ENCODE data around the gene SLC4A11.

SLC4A11 gene

DNA sequence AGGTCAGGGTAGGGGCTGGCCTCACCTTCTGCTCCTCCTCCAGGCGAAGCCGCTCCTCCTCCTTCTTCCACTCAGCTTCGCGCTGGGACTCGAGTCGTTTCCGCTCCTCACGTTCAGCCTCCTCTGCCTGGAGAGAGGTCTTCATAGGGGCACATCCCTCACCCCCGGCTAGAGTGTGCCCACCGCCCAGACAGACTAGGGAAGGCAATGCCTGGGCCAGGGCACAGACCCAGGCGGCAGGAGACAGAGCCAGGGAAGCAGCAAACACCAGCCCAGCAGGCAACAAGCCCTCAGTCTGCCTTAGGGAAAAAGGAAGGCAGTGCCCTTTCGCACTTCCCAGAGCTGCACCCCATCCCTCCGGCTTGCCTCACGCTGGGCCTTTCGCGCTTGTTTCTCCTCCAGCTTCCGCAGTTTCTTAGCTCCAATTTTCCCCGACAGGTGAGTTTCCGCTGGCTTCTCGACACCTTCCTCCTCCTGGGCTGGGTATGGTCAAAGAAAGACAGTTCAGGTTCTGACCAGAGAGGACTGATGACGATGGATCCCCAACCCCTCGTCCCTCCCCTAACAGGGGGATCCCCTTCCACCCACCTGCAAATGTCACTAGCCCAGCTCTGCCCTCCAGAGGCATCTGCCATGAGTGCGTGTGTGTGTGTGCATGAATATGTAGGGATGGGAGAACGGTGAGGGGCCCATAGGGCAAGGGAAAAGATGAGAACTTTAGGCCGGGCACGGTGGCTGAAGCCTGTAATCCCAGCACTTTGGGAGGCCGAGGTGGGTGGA, 38.8 kb downstream of the SLC4A11 start:
- H3K4me3 ChIP-seq, result no peak overlapping the region
- TF ChIP-seq, protein P1, sequence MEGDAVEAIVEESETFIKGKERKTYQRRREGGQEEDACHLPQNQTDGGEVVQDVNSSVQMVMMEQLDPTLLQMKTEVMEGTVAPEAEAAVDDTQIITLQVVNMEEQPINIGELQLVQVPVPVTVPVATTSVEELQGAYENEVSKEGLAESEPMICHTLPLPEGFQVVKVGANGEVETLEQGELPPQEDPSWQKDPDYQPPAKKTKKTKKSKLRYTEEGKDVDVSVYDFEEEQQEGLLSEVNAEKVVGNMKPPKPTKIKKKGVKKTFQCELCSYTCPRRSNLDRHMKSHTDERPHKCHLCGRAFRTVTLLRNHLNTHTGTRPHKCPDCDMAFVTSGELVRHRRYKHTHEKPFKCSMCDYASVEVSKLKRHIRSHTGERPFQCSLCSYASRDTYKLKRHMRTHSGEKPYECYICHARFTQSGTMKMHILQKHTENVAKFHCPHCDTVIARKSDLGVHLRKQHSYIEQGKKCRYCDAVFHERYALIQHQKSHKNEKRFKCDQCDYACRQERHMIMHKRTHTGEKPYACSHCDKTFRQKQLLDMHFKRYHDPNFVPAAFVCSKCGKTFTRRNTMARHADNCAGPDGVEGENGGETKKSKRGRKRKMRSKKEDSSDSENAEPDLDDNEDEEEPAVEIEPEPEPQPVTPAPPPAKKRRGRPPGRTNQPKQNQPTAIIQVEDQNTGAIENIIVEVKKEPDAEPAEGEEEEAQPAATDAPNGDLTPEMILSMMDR (IDR thresholded peaks at IDR 0.05), result no peak
- DNase-seq (ENCODE audit: low spot score), result no peak
- no peak overlapping the region for H3K27ac ChIP-seq

DNA sequence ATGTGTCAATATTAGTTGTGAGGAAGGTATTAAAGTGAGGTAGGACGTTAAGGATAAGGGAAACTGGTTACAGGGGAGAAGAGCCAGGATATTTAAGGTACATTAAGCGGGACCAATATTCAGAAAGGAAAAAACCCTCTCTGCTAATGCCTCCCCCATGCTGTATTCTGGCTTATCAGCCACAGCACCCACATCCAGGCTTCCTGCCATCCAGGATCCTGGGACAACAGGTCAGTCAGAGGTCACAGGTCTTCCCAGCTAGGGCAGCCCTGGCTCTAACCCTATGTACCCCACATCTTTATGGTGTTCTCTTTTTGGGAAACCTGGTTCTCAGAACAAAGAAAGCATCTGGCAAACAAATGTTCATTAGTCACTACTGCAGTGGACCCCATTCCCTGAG, 39.8 kb downstream of the SLC4A11 start:
- H3K4me3 ChIP-seq, result no peak overlapping the region
- DNase-seq (ENCODE audit: low spot score), result no peak
- H3K27ac ChIP-seq, result no peak overlapping the region
- TF ChIP-seq, protein P1 (IDR thresholded peaks at IDR 0.05), result no peak

DNA sequence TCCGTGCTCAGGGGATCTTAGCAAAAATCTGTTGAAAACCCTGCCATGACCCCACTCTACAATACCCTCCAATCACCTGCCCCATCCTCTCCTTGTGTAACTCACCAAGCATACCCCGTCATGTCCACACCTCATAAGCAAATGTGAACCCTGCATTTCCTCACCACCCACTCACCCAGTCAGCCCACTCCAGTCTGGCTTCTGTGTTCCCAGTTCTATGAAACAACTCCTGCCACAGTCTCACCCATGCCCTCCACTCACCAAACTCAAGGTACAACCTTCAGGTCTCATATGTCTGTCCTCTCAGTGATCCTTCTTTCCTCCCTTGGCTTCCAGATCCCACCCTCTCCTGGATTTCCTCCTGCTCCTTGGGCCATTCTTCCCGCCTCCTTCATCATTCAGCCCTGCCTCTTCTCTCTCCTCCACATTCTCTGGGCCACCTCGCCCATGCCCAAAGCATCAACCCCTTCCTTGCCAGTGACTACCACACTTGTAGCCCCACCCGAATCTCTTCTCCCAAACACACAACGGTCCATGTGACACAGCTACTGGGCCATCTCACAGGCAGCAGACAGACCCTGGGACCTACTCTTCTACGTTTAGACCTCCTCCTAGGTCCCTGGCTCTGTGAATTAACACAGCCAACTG, 43.3 kb downstream of the SLC4A11 start:
- no peak for DNase-seq (ENCODE audit: low spot score)
- TF ChIP-seq, protein P1 (IDR thresholded peaks at IDR 0.05), result no peak
- no peak overlapping the region for H3K4me3 ChIP-seq

DNA sequence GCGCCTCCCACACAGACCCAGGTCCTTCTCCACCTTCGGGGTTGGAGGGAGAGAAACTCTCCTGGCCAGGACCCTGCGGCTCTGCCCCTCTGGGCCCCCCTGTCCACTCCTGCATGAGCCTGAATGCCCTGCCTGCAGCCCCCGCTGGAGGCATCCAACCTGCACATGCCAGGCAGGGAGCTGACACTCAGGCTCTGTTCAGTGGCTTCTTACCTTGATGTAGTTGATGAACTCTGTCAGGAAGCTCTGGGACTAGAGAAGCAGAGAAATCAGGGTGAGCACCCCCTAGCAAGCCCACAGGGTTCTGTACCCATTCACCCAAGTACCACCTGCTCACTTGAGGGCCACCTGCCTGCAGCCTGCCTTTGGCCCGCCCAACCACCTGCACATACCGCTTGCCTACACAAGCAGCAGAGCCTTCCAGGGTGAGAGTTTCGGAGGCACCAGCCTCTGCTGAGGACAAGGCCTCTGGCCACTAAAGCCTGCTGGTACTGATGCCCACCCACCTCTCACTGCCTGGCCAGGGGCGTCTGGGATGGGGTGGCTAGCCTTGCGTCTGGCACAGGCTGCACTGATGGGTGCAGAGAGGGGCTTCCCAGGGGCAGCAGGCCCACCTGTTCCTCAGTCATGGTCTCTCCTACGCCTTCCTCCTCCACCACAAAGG, 44.2 kb downstream of the SLC4A11 start:
- DNase-seq (ENCODE audit: low spot score), result no peak

More for the DNA sequence above, 43.3 kb downstream of the SLC4A11 start:
- H3K27ac ChIP-seq, result no peak overlapping the region

DNA sequence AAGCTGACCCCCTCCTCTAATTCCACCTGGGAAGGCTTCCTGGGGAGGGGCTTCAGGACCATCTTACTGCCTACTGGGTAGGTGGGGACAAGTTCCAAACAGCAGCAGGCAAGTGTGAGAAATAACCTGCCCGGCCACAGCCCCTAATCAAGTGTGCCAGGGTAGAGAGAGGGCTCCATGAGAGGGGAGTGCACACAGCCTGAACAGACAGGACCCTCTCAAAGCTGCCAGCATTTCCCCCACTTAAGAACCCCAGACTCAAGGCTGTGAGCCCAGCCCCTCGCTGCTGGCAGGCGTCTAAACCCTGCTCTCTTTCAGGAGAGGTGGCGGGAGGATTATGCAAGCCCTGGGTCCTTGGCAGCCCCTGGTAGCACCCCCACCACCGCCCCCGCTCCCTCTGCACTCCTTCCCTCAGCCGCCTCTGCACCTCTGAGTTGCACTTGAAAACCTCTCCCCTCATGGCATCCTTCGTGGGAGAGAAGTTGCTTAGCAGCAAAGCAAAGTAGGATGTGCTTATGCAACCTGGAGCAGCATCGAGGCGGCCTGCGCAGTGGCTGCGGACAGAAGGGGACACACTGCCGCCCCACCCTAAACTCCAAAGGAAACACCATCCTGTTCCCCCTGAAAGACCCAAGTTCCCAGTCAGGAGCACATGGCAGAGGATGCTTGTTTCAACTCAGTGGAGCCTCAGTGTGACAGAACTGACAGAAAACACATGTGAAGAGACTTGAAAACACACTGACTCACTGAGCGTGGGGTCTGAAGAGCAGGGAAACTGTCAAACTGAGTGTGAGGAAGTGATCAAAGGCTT, 45.0 kb downstream of the SLC4A11 start:
- H3K4me3 ChIP-seq, result no peak overlapping the region
- no peak for DNase-seq (ENCODE audit: low spot score)
- TF ChIP-seq, protein P1 (IDR thresholded peaks at IDR 0.05), result no peak
- no peak overlapping the region for H3K27ac ChIP-seq

More for the DNA sequence above, 44.2 kb downstream of the SLC4A11 start:
- TF ChIP-seq, protein P1 (IDR thresholded peaks at IDR 0.05), result no peak
- Histone ChIP-seq H3K4me3 (no peak overlapping the region), H3K27ac (no peak overlapping the region)

DNA sequence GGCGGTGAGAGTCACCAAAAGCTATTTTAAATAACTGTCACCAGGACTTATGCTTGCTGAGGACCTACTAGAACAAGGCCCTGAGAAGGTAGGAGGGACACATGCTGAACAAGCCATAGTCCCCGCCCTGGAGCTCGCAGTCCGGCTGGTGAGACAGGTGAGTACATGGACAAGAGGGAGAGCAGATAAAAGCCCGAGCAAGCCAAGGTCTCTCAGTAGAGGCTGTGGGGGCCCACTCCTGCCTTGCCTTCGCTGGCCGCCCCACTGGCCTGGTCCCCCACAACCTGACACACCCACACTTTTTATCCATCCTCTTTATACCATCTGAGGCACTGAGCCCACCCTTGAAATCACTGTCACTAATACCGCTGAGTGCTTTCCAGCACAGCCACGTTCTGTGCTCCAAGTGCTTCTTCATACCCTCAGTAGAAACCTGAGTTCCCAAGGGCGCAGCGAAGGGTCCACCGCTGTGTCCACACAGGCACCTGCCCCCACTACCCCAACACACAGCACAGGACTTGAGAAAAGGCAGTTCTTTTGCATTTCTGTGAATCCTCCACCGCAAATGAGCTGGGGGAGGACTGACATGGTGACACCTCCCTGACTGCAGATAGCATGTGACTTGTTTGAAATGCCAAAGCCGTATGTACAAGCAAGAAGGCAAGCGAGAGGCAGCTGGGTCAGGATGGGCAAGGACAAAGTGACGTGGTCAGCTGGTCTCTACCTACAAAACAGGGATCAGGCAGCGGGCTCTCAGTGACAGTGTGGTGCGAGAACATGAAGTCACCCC, 46.6 kb downstream of the SLC4A11 start:
- Histone ChIP-seq H3K4me3 (no peak overlapping the region), H3K27ac (no peak overlapping the region)
- TF ChIP-seq, protein P1 (IDR thresholded peaks at IDR 0.05), result no peak
- DNase-seq (ENCODE audit: low spot score), result no peak
